GM18858 (cell line): ENCODE data around the gene MINDY4B.
"Not testable (repeated sequence)": the region's sequence is repeated elsewhere in the genome, so short reads cannot be mapped to it uniquely, and the experiment has no call there.

Experiments used
- ATAC-seq: cut with Tn5 transposase; IDR thresholded peaks from one replicate; pipeline ENCODE4 v1.9.1; 2021; ENCODE audit not compliant: unreplicated experiment

The MINDY4B gene

DNA sequence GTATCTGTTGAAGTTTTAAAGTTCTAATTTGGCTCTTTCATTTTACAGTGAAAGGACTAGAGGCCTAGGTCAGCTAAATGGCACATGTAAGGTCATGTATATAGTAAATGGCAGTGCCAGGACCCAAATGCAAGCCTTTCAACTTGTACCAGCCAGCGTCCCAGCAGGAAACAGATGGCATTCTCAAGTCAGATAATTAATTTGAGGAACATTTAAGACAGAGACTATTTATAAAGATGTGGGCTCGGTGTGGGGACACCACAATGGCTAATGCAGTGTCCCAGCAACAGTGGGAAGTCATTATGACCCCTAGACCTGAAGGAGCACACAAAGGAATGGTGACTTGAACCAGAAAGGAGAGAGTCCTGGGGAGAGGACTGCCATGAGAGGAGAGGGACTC is 6.1 kb downstream of the MINDY4B start:
- no peak for ATAC-seq

DNA sequence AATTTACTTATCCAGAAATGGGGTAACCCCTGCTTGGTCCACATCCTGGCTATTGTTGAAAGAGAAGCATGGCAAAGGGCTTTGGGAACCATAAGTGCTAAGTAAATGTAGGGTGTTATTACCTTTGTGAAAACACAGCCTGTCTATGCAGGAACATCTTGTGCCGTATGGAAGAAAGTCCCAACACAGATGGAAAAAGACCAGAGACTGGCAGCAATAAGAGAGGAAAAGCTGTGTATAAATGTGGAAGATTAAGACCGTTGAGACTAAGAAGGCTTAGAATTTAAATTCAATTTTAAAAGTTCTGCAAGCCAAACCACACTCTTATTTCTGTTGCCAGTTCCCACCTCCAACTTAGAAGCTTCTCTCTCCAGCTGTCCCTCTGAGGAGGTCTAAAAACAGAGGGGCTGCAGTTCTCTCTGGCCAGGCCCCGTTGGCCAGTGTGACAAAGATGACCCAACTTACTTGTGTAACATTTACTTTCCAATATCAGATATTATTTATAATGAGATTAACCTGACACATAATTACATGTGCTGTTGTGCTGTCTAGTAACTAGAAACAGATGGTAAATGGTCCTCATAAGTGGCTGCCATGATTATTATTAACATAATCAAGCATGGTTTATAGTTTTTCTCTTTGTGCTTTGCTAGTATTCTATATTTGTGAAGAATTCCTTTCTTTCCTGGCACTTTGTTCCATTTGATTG is 7.0 kb downstream of the MINDY4B start:
- no peak for ATAC-seq

DNA sequence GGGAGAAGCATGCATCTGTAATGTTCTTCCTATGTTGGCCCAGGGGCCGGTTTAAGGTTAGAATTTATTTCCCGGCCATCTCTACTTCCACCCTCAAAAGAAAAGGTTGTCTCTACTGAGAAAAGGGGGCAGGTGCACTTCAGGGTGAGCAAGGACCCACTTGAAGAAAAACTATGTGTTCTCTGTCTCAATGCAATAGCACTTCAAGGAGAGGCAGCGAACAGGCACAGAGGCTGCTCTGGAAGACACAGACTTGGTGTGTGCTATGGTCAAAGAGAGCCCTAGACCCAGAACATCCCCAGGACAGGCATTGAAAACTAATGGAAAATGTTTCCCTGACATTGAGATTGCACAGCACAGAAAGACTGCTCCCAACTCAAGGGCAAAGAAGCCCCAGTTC is 7.6 kb downstream of the MINDY4B start:
- ATAC-seq = no peak

DNA sequence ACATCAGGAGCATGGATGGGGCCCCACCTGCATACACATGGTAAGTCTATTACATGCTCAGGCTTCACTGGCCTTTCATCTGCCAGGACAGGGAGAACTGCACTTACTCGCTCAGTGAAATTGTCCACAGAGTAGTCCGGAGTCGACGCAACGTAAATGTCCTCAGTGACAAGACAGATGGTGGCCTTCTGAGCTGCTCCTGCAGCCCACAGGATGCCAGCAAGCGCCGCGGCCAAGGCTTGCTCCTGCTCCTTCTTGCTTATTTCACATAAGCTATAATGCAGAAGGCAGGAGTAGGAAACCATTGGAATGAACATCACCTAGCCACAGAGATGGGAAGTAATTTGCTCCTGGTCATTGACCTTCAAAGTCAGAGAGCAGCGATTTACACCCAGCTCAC is 14.4 kb downstream of the MINDY4B start:
- no peak for ATAC-seq

DNA sequence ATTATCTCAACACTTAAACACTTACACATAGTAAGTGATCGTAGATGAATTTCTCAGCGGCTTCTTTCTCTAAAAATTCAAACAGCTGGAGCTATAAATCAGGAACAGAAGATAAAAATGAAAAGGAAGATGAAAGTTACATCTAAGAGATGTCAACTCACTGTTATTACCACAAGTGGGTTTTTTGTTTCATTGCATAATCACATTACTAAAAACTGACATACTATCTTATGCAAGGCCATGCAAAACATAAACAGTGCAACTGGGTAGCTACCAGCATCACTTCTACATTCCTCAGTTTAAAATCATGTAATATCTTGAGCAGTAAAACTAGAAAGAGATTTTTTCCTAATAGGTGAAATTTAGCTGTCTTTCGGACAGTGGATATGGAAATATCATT is 14.9 kb downstream of the MINDY4B start:
- no peak for ATAC-seq

DNA sequence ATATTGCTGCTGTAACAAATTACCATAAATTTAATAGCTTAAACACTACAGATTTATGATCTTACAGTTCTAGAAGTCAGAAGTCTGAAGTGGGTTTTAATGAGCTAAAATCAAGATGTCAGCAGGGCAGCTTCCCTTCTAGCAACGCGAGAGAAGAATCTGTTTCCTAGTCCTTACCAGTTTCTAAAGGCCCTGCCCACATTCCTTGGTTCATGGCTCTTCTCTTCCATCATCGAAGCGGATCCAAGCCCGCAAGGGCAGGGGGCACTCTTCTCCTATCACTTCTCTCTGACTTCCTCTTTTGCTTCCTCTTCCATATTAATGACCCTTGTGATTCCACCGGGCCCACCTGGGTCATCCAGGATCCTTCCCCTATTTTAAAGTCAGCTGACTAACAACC is 16.1 kb downstream of the MINDY4B start:
- no peak for ATAC-seq

DNA sequence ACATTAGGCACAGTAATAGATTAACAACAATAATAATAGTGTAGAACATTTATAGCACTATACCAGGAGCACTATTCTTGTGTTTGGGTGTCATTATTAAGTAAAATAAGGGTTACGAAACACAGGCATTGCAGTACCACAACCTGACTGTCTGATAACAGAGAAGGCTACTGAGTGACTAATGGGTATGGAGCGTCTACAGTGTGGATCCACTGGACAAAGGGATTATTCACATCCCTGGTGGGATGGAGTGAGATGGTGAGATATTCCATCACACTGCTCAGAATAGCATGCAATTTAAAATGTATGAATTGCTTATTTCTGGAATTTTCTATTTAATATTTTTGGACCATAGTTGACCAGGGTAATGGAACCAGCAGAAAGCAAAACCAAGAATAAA is 18.2 kb downstream of the MINDY4B start:
- ATAC-seq = no peak

DNA sequence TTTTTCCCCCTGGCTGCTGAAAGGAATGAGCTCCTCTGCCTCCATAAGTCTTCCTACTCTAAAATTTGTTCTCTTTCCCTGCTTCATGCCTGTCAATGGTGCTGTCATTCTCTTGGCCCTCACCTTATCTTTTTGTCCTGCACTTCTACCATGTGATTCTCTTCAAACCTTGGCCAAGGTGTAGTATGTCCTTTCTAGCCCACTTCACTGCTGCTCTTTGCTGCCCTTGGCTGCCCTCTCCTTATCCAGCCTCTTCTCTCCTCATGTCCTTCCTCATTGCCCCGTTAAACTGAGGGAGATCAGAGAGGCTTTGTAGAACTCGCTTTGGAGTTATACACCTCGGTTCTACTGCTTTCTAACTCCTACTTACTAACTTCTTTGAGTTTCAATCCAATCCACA is 19.7 kb downstream of the MINDY4B start:
- ATAC-seq = no peak

DNA sequence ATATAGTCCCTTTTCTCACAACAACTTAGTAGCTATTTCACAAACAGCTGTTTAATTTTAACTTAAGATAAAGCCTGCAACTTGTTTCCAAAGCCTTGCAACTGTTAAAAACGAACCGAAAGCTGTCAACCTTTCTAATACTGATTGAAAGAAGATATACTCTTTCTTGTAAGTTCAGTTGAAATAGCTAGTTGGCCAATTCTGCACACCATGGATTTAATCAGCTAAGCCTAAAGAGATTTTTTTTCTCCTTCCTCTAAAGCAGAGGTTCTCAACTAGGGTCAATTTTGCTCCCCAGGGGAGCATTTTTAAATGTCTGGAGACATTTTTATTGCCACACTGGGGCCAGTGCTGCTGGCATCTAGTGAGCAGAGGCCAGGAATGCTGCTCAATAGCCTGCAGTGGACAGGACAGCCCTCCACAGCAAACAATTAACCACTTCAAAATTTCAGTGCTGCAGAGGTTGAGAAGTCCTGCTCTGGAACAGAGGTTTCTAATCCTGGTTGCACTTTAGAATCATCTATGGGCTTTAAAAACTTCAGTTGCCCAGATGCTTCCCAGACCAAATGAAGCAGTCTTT is 26.2 kb downstream of the MINDY4B start:
- no peak for ATAC-seq

DNA sequence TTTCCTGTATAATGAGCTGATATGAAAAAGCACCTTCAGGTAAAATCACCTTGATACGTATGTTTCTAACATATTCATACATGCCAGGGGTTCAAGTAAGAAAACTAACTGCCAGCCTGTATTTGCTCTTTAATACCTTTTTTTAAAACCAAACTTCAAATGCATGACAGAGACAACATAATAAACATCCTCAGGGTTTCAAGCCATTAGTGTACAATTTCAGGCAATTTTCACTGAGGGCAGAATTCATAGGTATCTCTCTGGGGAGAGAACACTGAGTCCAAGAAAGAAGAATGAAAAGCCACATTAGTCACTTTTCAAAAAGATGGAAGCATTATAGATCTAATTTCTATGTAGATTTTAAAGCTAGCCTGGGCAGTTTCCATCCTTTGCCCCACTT is 26.9 kb downstream of the MINDY4B start:
- ATAC-seq = no peak

DNA sequence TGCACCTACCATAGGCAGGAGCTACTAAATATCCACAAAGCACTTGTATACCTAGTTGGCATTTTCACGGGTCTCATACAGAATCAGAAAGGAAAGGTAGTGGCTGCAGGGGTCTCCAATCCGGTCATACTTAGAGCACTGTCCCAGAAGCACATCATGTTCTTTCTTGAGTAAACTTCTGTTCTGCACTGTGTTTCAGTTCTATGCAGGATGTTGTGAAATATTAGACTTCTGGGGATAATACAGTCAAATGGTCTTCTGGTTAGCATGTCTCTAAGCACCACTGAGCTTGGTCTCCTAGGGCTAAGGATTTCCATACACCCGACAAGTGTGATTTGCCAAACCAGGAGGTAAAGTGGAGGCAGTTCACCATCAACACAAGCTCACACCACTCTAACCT is 27.9 kb downstream of the MINDY4B start:
- ATAC-seq = no peak

DNA sequence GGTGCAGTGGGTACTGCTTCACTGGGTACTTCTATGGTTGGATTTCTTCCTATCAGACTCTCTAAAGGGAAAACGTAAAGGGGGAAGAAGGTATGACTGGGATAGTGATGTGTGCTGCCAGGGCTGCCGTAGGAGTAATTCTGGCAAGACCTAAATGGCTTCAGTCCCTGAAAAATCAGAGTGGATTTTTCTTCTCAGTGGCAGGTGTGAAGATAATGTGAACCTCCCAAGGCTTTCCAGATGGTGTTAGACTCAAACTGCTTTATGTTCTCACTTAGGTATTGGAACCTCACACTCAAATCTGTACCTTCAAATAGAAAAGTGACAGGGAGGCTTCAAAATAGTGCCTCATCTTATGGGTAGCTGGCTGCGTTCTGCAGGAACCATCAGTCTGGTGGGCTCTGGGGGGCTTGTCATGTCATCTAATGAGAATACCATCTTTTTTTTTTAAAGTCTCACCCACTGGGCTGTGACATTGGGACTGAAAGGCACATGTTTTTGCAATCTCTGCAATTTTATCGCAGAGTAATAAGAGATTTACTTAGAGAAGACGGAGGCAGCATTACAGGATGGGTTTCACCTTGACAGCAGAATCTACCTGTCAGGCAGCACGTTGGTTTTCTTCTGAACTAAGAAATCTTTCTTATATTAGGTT is 28.5 kb downstream of the MINDY4B start:
- no peak for ATAC-seq

DNA sequence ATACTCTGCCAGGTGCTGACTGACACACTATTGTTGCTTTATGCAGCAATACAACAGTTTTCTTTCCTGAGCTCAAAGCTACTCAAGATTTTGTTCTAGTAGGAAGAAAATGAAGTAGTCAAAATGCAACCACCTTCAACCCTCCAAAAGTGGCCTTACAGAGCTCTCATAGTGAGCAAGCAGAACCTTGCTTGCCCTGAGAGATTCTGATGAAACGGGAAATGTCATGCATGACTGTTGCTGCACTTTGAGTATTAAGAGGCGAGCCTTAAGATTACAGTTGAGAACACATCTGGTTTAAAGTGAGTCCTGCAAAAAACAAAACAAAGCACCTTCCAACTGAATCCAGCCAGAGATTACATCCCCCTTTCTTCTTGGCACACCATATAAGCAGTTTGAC is 29.7 kb downstream of the MINDY4B start:
- ATAC-seq = peak; percentile 94

DNA sequence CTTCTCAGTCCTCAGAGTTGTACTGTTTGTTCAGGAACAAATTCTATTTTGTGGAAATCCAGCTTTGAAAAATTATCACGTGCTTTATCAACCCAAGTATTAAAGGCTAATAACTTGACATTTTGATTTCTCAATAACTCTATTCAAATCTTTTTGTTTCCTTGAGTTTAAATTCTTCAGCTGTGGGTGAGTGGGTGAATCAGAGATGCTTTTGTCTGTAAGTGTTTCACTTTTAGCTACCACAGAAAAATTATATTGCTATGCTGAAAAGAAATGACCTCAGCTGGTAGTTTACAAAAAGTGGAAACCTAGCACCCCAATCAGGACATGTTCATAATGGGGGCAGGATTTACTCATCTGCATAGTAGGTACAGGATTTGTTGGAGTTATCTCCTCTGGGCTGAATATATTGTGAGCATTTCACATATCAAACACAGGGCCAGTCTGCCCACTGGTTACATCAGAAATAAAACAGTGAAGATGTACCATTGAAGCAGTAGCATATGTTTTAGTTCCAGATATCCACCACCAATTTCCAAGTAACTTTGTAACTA is 30.5 kb downstream of the MINDY4B start:
- no peak for ATAC-seq

DNA sequence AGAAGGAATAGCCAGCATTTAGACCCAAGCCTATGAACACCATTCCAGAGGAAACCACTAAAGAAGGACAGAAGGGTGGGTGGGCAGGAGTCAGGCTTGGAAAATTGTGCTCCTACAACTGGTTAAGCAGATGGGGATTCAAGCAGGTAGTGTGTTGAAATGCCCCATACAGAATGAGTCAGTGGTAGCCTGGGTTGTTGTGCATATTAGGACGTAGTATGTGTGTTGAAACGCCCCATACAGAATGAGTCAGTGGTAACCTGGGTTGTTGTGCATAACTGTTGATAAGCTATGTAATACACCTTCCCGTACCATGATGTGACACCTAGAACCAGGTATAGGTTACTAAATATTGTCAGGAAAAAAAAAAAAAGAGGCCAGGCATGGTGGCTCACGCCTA is 34.0 kb downstream of the MINDY4B start:
- ATAC-seq = no peak

DNA sequence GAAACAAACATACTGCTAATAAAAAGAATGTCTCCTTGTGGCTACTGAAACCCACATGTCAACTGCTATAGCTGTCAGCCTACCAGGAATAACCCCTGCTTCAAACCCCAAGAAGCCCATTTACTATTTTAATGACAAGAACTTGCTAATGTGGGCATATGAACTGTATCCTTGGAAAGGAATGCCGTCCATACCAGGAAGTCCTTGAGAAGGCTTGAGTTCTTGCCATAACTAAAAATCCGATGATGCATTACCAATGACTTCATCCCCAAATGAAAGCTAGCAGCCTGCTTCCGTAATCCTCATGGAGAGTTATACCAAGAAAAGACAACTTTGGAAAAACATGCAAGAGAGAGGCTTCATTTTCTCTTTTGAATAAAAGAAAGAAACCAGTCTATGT is 34.8 kb downstream of the MINDY4B start:
- no peak for ATAC-seq

DNA sequence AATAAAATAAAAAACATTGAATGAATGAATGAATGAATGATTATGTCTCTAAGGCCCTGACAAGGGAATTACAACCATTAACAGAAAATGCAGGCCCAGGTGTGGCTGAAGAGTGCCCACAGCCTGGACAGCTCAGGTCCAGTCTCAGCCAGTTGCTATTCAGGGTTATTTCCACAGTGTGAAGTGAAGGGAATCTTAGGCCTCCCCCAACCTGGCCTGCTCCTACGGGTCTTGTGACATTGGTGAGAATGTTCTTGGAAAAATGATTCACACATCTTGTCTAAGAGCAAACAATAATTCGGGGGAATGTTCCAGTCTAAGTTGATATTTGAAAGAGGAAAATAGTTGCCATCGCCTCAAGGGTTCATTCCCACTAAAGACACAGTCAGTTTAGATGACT is 37.0 kb downstream of the MINDY4B start:
- ATAC-seq = no peak

DNA sequence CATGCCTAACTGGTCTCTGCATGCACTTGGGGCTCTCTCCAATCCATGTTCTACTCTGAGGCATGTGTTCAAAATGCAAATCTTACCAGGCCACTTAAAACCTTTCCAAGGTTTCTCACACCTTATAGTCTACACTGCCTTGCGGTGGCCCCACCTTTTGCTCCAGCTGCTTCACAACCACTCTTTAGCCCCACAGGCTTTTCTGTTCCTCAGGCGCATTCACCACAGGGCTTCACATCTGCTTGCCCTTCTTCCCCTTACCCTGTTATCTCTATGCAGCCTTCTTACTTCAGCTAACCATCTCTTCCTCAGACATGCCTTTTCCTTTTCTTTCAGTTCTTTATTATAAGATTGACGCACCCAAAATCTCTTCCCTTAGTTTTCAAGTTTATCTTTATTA is 37.8 kb downstream of the MINDY4B start:
- no peak for ATAC-seq

DNA sequence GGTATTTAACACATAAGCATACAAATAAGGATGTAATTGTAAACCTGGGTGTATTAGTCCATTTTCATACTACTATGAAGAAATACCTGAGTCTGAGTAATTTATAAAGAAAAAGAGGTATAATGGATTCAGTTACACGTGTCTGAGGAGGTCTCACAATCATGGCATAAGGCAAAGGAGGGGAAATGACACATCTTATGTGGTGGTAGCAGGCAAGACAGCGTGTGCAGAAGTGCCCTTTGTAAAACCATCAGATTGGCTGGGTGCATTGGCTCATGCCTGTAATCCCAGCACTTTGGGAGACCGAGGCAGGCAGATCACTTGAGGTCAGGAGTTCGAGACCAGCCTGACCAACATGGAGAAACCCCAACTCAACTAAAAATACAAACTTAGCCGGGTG is 41.3 kb downstream of the MINDY4B start:
- ATAC-seq = not testable (repeated sequence)

DNA sequence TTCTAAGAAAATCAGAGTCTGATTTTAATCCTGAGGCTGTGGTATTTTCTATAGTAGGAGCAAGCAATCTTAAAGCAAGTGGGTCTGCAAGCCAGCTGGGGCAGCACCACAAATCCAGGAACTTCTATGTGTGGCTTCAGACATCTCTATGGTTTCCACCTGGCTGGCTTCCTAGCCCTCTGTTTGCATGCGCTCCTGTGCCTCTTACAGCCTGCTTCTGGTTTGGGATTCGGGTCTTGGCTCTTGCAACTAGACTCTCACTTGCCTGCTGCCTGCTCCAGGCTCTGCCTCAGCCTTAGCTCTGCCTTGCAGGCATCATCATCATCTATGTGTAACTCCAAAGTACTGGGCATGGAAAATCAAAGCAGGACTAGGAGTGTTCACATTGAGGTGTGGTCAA is 43.4 kb downstream of the MINDY4B start:
- ATAC-seq = no peak

DNA sequence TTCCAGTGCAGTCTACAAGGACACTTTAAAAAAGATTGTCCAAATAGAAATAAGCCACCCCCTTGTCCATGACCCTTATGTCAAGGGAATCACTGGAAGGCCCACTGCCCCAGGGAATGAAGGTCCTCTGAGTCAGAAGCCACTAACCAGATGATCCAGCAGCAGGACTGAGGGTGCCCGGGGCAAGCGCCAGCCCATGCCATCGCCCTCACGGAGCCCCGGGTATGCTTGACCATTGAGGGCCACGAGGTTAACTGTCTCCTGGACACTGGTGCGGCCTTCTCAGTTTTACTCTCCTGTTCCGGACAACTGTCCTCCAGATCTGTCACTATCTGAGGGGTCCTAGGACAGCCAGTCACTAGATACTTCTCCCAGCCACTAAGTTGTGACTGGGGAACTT is 47.3 kb downstream of the MINDY4B start:
- not testable (repeated sequence) for ATAC-seq

DNA sequence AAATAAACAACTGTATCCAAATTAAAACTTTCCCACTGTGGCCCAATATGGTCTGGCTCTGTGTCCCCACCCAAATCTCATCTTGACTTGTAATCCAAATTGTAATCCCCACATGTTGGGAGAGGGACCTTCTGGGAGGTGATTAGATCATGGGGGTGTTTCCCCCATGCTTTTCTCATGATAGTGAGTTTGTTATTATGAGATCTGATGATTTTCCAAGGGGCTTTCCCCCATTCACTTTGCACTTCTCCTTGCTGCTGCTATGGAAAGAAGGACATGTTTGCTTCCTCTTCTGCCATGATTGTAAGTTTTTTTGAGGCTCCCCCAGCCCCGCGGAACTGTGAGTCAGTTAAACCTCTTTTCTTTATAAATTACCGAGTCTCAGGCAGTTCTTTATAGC is 55.0 kb downstream of the MINDY4B start:
- ATAC-seq = no peak
